H1 (cell line): Measurements from ENCODE around the gene CAMK1G. TPM values are rescaled to one million over a fixed set of nuclear protein-coding genes. Genes with fewer than 3 reads are reported as not detected.

Experiments used
- CTCF ChIA-PET: fragments of 300-600 bp; sonication (Branson Sonifier 250); formaldehyde crosslinking; loops from one replicate; lab custom pipeline; 2021; ENCODE audit not compliant: partially characterized antibody; lab: Charles Lee
- POLR2A ChIA-PET: fragments of 300-600 bp; sonication (Branson Sonifier 250); formaldehyde crosslinking; loops from one replicate; lab custom pipeline; 2021; ENCODE audit warnings: inconsistent platforms; ENCODE audit not compliant: partially characterized antibody; lab: Charles Lee
- DNase-seq, 2 experiments: peaks; one replicate each; pipeline versions ENCODE4 v3.0.0 to v3.0.0-alpha.2; 2010 to 2022; ENCODE audit warnings: low spot score in 2 of 2, low read depth in 1 of 2, mixed read lengths in 1 of 2
- FAIRE-seq: peaks from 2 replicates; lab custom pipeline; 2011; peaks lifted over from hg19 to GRCh38; lab: Jason Lieb, UNC
- H2AFZ ChIP-seq: 2 replicates; pipeline ENCODE4 v1.8.1; 2012; ENCODE audit warnings: low read length, inconsistent platforms
- H2AK5ac ChIP-seq: 2 replicates; pipeline ENCODE4 v1.6.1; 2013; ENCODE audit warnings: low read depth, low read length
- H2BK120ac ChIP-seq: replicated peaks from 2 replicates; pipeline ENCODE3; 2013; ENCODE audit warnings: low read depth, low read length, inconsistent platforms
- H2BK12ac ChIP-seq: 2 replicates; pipeline ENCODE4 v1.6.1; 2013; ENCODE audit warnings: low read depth, low read length
- H2BK15ac ChIP-seq: 2 replicates; pipeline ENCODE4 v1.6.1; 2013; ENCODE audit warnings: low read length
- H2BK20ac ChIP-seq: 2 replicates; pipeline ENCODE4 v1.6.1; 2013; ENCODE audit warnings: low read length
- H2BK5ac ChIP-seq: 2 replicates; pipeline ENCODE4 v1.6.1; 2013; ENCODE audit warnings: low read depth, low read length
- H3K14ac ChIP-seq: 2 replicates; pipeline ENCODE4 v1.6.1; 2013; ENCODE audit warnings: inconsistent platforms; ENCODE audit not compliant: insufficient read length
- H3K18ac ChIP-seq: 2 replicates; pipeline ENCODE4 v1.6.1; 2013; ENCODE audit warnings: low read length; ENCODE audit errors: extremely low read depth
- H3K23ac ChIP-seq: 2 replicates; pipeline ENCODE4 v1.6.1; 2013; ENCODE audit warnings: inconsistent platforms; ENCODE audit not compliant: insufficient read length
- H3K23me2 ChIP-seq: 2 replicates; pipeline ENCODE4 v1.6.1; 2013; ENCODE audit warnings: low read depth, low read length
- H3K27ac ChIP-seq: 2 replicates; pipeline ENCODE4 v1.6.1; 2011; ENCODE audit warnings: low read depth, low read length, inconsistent platforms
- H3K27me3 ChIP-seq, 4 experiments: replicated peaks in 1 of 4; 1 replicate in 1 of 4; 2 replicates in 3 of 4; pipeline versions ENCODE4 v1.6.1 to v1.8.1; 2011 to 2013; ENCODE audit warnings: low read length in 3 of 4, mild to moderate bottlenecking in 3 of 4, inconsistent platforms in 2 of 4, mixed read lengths in 2 of 4, moderate library complexity in 1 of 4; ENCODE audit not compliant: control insufficient read depth in 3 of 4, insufficient read depth in 3 of 4; ENCODE audit errors: extremely low read depth in 1 of 4
- H3K36me3 ChIP-seq, 4 experiments: 2 replicates each; pipeline versions ENCODE4 v1.6.1 to v1.8.1; 2011 to 2013; ENCODE audit warnings: mild to moderate bottlenecking in 4 of 4, low read length in 3 of 4, moderate library complexity in 2 of 4, control low read depth in 1 of 4, inconsistent platforms in 1 of 4; ENCODE audit not compliant: insufficient read depth in 4 of 4, control insufficient read depth in 2 of 4
- H3K4ac ChIP-seq: replicated peaks from 2 replicates; pipeline ENCODE3; 2013; ENCODE audit warnings: low read length, low read depth, mixed read lengths, inconsistent platforms; ENCODE audit not compliant: insufficient read length
- H3K4me1 ChIP-seq, 4 experiments: replicated peaks in 1 of 4; 1 replicate in 1 of 4; 2 replicates in 3 of 4; pipeline versions ENCODE4 v1.6.1 to v1.8.1; 2011 to 2013; ENCODE audit warnings: low read length in 3 of 4, inconsistent platforms in 2 of 4, mixed read lengths in 1 of 4; ENCODE audit not compliant: insufficient read depth in 4 of 4, control insufficient read depth in 3 of 4
- H3K4me2 ChIP-seq, 2 experiments: 2 replicates each; pipeline versions ENCODE4 v1.6.1 to v1.8.1; 2011 to 2013; ENCODE audit warnings: low read depth in 2 of 2, low read length in 2 of 2, control low read depth in 1 of 2, inconsistent platforms in 1 of 2, mild to moderate bottlenecking in 1 of 2; ENCODE audit not compliant: insufficient read depth in 1 of 2
- H3K4me3 ChIP-seq, 4 experiments: fragments of 200-600, 300-600 bp in 1 of 4; sonication (generic), shearing (Covaris generic), sonication (Bioruptor Twin) in 1 of 4; 2 replicates each; pipeline versions ENCODE4 v1.5.1 to v1.8.1; 2011 to 2016; ENCODE audit warnings: low read length in 4 of 4, low read depth in 3 of 4, control low read depth in 2 of 4, inconsistent platforms in 2 of 4, mild to moderate bottlenecking in 2 of 4, mixed read lengths in 1 of 4, moderate library complexity in 1 of 4; ENCODE audit not compliant: insufficient read depth in 2 of 4; ENCODE audit errors: extremely low read depth in 1 of 4
- H3K56ac ChIP-seq: replicated peaks from 2 replicates; pipeline ENCODE3; 2013; ENCODE audit warnings: low read depth, mild to moderate bottlenecking, mixed read lengths, low read length, inconsistent platforms; ENCODE audit not compliant: insufficient read length
- H3K79me1 ChIP-seq: 2 replicates; pipeline ENCODE4 v1.6.1; 2013; ENCODE audit warnings: low read depth, low read length, control low read depth
- H3K79me2 ChIP-seq, 2 experiments: 2 replicates each; pipeline versions ENCODE4 v1.6.1 to v1.8.1; 2012 to 2013; ENCODE audit warnings: low read length in 2 of 2, mild to moderate bottlenecking in 2 of 2, inconsistent platforms in 1 of 2; ENCODE audit not compliant: insufficient read depth in 2 of 2, control insufficient read depth in 1 of 2
- H3K9ac ChIP-seq, 4 experiments: replicated peaks in 1 of 4; 1 replicate in 1 of 4; 2 replicates in 3 of 4; pipeline versions ENCODE4 v1.6.1 to v1.8.1; 2011 to 2013; ENCODE audit warnings: low read depth in 3 of 4, low read length in 3 of 4, control low read depth in 2 of 4, mild to moderate bottlenecking in 2 of 4, moderate library complexity in 2 of 4, inconsistent platforms in 1 of 4; ENCODE audit errors: extremely low read depth in 1 of 4
- H3K9me3 ChIP-seq, 2 experiments: 2 replicates each; pipeline versions ENCODE4 v1.6.1 to v1.8.1; 2012 to 2013; ENCODE audit warnings: mild to moderate bottlenecking in 2 of 2, moderate library complexity in 2 of 2, control low read depth in 1 of 2, inconsistent platforms in 1 of 2, low read depth in 1 of 2, low read length in 1 of 2, mixed read lengths in 1 of 2; ENCODE audit not compliant: insufficient read depth in 2 of 2
- H4K20me1 ChIP-seq, 2 experiments: replicated peaks in 1 of 2; 2 replicates each; pipeline versions ENCODE3 to v1.8.1; 2011 to 2013; ENCODE audit warnings: inconsistent platforms in 2 of 2, low read length in 2 of 2, mild to moderate bottlenecking in 1 of 2; ENCODE audit not compliant: insufficient read depth in 2 of 2, control insufficient read depth in 1 of 2
- H4K5ac ChIP-seq: 2 replicates; pipeline ENCODE4 v1.6.1; 2013; ENCODE audit warnings: low read length, low read depth, mixed read lengths, inconsistent platforms; ENCODE audit not compliant: insufficient read length
- H4K8ac ChIP-seq: 2 replicates; pipeline ENCODE4 v1.8.0; 2013; ENCODE audit warnings: mild to moderate bottlenecking, moderate library complexity, low read length, inconsistent platforms; ENCODE audit not compliant: insufficient read depth; ENCODE audit errors: extremely low read depth
- H4K91ac ChIP-seq: replicated peaks from 2 replicates; pipeline ENCODE3; 2013; ENCODE audit warnings: low read length, mixed read lengths, inconsistent platforms; ENCODE audit not compliant: insufficient read length
- BACH1 ChIP-seq: IDR thresholded peaks from 2 replicates; pipeline ENCODE4 v1.6.1; 2012; ENCODE audit warnings: low read length, improper control_type of control experiment
- BRCA1 ChIP-seq: IDR thresholded peaks from 2 replicates; pipeline ENCODE4 v1.6.1; 2012; ENCODE audit warnings: low read depth, low read length, improper control_type of control experiment
- CEBPB ChIP-seq: IDR thresholded peaks from 2 replicates; pipeline ENCODE4 v1.6.1; 2012; ENCODE audit warnings: low read depth, low read length
- JUND ChIP-seq: IDR thresholded peaks from 2 replicates; pipeline ENCODE4 v1.6.1; 2011; ENCODE audit warnings: mild to moderate bottlenecking, improper control_type of control experiment, low read length
- NRF1 ChIP-seq: IDR thresholded peaks from 2 replicates; pipeline ENCODE4 v1.6.1; 2011; ENCODE audit warnings: mild to moderate bottlenecking, low read depth, low read length, improper control_type of control experiment
- RAD21 ChIP-seq, 2 experiments: IDR thresholded peaks in 1 of 2; conservative IDR thresholded peaks in 1 of 2; 2 replicates each; pipeline ENCODE4 v1.6.1; 2011; ENCODE audit warnings: low read depth in 2 of 2, low read length in 2 of 2, improper control_type of control experiment in 1 of 2, inconsistent platforms in 1 of 2, mild to moderate bottlenecking in 1 of 2, moderate library complexity in 1 of 2
- RNF2 ChIP-seq: fragments of 200-900, 300-1000 bp; sonication (generic); IDR thresholded peaks from 2 replicates; pipeline ENCODE4 v1.7.1; 2016; ENCODE audit warnings: borderline replicate concordance, low read depth, mild to moderate bottlenecking, antibody characterized with exemption, low read length; ENCODE audit not compliant: poor library complexity, severe bottlenecking; ENCODE audit errors: missing control alignments
- SP4 ChIP-seq: IDR thresholded peaks from 2 replicates; pipeline ENCODE4 v1.6.1; 2012; ENCODE audit warnings: low read length, inconsistent platforms
- WGBS, 2 experiments: shearing (Covaris generic) in 1 of 2; methylation state at CpG; one replicate each; pipeline versions ENCODE4 v1.1.6 to v1.1.7; 2013 to 2015; ENCODE audit warnings: low lambda C conversion rate in 2 of 2, mixed read lengths in 2 of 2, inconsistent platforms in 1 of 2, low coverage in 1 of 2, missing lambda C conversion rate in 1 of 2; ENCODE audit not compliant: insufficient replicate concordance in 2 of 2, insufficient coverage in 1 of 2, insufficient read length in 1 of 2; ENCODE audit errors: extremely low coverage in 1 of 2, missing lambda C conversion rate in 1 of 2; 5-methylcytosine and 5-hydroxymethylcytosine counted together
- polyA plus RNA-seq, 7 experiments: library from polyadenylated mRNA; depleted of rRNA in 3 of 7; stranded (reverse) in 5 of 7; unstranded in 2 of 7; fragments of >200 nt in 5 of 7; fragments of 200-250 nt in 2 of 7; gene quantifications; 1 replicate in 5 of 7; 2 replicates in 1 of 7; 4 replicates in 1 of 7; pipeline versions ENCODE4 v1.2.1 to v1.2.3, GENCODE V29; 2011 to 2013; ENCODE audit warnings: missing spikeins in 2 of 7, mixed read lengths in 2 of 7
- total RNA-seq: library from RNA; stranded (reverse); fragmentation: NEBNext Ultra II Directional; extraction: Animal tissue kit (Norgen Biotek cat#: 25700); gene quantifications from 2 replicates; pipeline ENCODE4 v1.2.1, GENCODE V29; 2021

The CAMK1G gene
- total and polyA plus RNA-seq, 2 of the 8 experiments (the other 6 are each of a cell fraction or from before 2014, with no cell fraction given) = 1.00 to 1.0 TPM

- Histone ChIP-seq H3K9me3 (no peaks in the 10 kb centered on the region), H2BK12ac (no peak overlapping the region), H3K79me1 (no peaks in the 10 kb centered on the region), H3K4ac (no peak overlapping the region), H3K79me2 (no peaks in the 10 kb centered on the region), H3K14ac (no peak overlapping the region), H2BK120ac (no peak overlapping the region), H4K20me1 (no peaks in the 10 kb centered on the region), H2AFZ (no peak overlapping the region), H4K8ac (no peak overlapping the region), H3K36me3 (no peaks in the 10 kb centered on the region), H3K27me3 (no peaks in the 10 kb centered on the region), H3K9ac (no peak overlapping the region), H3K4me3 (no peak overlapping the region), H4K91ac (no peak overlapping the region), H2BK15ac (no peak overlapping the region), H2AK5ac (no peak overlapping the region), H2BK20ac (no peak overlapping the region), H4K5ac (no peak overlapping the region), H3K23ac (no peak overlapping the region), H3K4me1 (peaks cover 0 to 3% (median 2%) of the 10 kb centered on the region in 4 experiments; a peak in 2 of 7 replicates), H3K27ac (no peak overlapping the region), H3K4me2 (no peak overlapping the region), H2BK5ac (no peak overlapping the region), H3K23me2 (no peaks in the 10 kb centered on the region), H3K56ac (no peak overlapping the region), H3K18ac (no peak overlapping the region)
- ChIA-PET POLR2A (interaction anchor here (1.2 kb wide), 1 partner anchor 16 kb away, joined by 3 read pairs; no protein-coding TSS in a partner anchor), CTCF (interaction anchor here (0.7 to 11.4 kb wide), 12 partner anchors 11 to 70 kb away, joined by 3 to 365 read pairs (median 6); partner anchors contain the start of gene CAMK1G)
- FAIRE-seq (no peak), DNase-seq (no peak)
- 89% methylated on average over 19 of the region's 24 CpGs; no CpG with 5 or more reads in 1 of the 2 experiments for WGBS, 2 experiments
- TF ChIP-seq BRCA1 = no peak
- no peak for TF ChIP-seq SP4
- TF ChIP-seq NRF1 = no peak
- TF ChIP-seq RNF2 = no peak
- TF ChIP-seq RAD21 (IDR thresholded peaks at IDR 0.05 in 1 of 2, conservative IDR thresholded peaks at IDR 0.05 in 1 of 2; ENCODE audit: low read depth in 2 of 2, low read length in 2 of 2) = no peak
- TF ChIP-seq CEBPB = no peak
- no peak for TF ChIP-seq BACH1
- no peak for TF ChIP-seq JUND
Observed at GRCh38 chr1:209622841-209623829, 39.6 kb downstream of the CAMK1G start.
